ENCODE data around the gene MTMR2. TPM values are rescaled to one million over a fixed set of nuclear protein-coding genes. Genes with fewer than 3 reads are reported as not detected.
A peak's percentile ranks its signal among the peaks of the same experiment; 100 is the strongest.

MTMR2 gene
- total and polyA plus RNA-seq, 9 of the 15 experiments (the other 6 are each of a cell fraction or from before 2014, with no cell fraction given): 12.6 to 35.8 (median 25.2) TPM

- TF ChIP-seq ZBTB49 (CRISPR knock-in tag; IDR thresholded peaks at IDR 0.05; ENCODE audit: borderline replicate concordance) (no peak), ARID3A (IDR thresholded peaks at IDR 0.05; ENCODE audit: borderline replicate concordance, low read depth, low read length) (no peak), POLR3A (IDR thresholded peaks at IDR 0.05; ENCODE audit: borderline replicate concordance, extremely low read depth, insufficient read depth, insufficient read length) (no peak), PPARD (CRISPR knock-in tag; IDR thresholded peaks at IDR 0.05) (no peak), EWSR1 (IDR thresholded peaks at IDR 0.05; ENCODE audit: borderline replicate concordance, low read depth, partially characterized antibody) (no peak), CBFB (CRISPR knock-in tag; IDR thresholded peaks at IDR 0.05) (no peak), ELK1 (CRISPR knock-in tag; IDR thresholded peaks at IDR 0.05) (no peak), NFRKB (IDR thresholded peaks at IDR 0.05; ENCODE audit: low read depth) (no peak), TRIM24 (IDR thresholded peaks at IDR 0.05) (peak; percentile 67 to 79; a peak in 3 of 4 replicates), FOXA3 (CRISPR knock-in tag; conservative IDR thresholded peaks at IDR 0.05 in 1 of 2, IDR thresholded peaks at IDR 0.05 in 1 of 2) (peak in 1 of 2 experiments; percentile 73; a peak in 2 of 4 replicates), ATF7 (IDR thresholded peaks at IDR 0.05) (peak; percentile 54), SMAD4 (CRISPR knock-in tag; conservative IDR thresholded peaks at IDR 0.05) (no peak), STAT5A (IDR thresholded peaks at IDR 0.05; ENCODE audit: borderline replicate concordance, low read length) (peak; percentile 42; the same call in 1 of the 2 replicates), SNAPC5 (CRISPR knock-in tag; IDR thresholded peaks at IDR 0.05) (no peak), ELF1 (tag; IDR thresholded peaks at IDR 0.05) (no peak), ARID1B (IDR thresholded peaks at IDR 0.05) (peak; percentile 62), E2F3 (CRISPR knock-in tag; IDR thresholded peaks at IDR 0.05) (no peak), HMBOX1 (IDR thresholded peaks at IDR 0.05) (peak; percentile 90), KDM2B (CRISPR knock-in tag; IDR thresholded peaks at IDR 0.05) (no peak), GTF3C2 (IDR thresholded peaks at IDR 0.05; ENCODE audit: borderline replicate concordance, extremely low read depth, insufficient read length) (no peak)
These were observed 13.5 kb upstream of the MTMR2 start (continued) for GRCh38 chr11:95937358-95937757.
